ENCODE results near the gene ALOXE3.

Gene ALOXE3

GRCh38 chr17:8048236-8048635 is 70.1 kb downstream of the ALOXE3 start:
- DNase-seq (ENCODE audit: low read depth): no peak

DNA sequence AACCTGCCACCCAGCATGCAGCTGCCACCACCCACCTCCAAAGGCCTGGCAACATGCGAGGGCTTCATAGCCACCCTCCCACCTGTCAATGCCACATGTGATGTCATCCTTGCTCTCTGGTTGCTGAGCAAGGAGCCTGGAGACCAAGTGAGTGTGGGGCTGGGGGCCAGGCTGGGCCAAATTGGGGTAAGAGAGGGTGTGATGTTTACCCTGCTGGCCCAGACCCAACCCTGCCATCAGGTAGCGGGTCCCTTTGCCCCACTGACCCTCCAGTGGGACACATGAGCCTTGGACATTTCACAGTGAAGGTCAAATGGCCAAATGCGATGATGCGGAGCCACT is 70.6 kb downstream of the ALOXE3 start:
- no peak for DNase-seq (ENCODE audit: low read depth)

DNA sequence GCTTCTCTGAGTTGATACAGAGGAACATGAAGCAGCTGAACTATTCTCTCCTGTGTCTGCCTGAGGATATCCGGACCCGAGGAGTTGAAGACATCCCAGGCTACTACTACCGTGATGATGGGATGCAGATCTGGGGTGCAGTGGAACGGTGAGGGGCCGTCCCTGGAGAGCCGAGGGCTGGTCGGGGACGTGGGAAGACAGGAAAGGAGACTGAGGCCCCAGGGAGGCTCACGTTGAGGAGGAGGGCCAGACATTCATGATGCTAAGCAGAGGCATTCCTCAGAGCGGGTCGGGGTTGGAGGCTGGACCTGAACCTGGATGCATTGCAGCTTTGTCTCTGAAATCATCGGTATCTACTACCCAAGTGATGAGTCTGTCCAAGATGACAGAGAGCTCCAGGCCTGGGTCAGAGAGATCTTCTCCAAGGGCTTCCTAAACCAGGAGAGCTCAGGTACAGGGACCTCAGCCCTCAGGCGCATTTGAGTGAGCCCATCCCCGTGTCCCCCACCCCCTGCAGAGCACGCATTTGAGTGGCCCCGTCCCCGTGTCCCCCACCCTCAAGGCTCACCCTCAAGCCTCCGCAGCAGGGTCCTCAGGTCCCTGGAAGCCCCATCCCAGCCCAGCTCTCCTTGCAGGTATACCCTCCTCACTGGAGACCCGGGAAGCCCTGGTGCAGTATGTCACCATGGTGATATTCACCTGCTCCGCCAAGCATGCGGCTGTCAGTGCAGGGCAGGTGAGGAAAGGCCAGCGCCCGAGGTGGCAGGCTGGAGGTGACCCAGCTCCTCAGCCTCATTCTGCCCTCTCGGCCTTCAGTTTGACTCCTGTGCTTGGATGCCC is 71.2 kb downstream of the ALOXE3 start:
- DNase-seq (ENCODE audit: low read depth): no peak

DNA sequence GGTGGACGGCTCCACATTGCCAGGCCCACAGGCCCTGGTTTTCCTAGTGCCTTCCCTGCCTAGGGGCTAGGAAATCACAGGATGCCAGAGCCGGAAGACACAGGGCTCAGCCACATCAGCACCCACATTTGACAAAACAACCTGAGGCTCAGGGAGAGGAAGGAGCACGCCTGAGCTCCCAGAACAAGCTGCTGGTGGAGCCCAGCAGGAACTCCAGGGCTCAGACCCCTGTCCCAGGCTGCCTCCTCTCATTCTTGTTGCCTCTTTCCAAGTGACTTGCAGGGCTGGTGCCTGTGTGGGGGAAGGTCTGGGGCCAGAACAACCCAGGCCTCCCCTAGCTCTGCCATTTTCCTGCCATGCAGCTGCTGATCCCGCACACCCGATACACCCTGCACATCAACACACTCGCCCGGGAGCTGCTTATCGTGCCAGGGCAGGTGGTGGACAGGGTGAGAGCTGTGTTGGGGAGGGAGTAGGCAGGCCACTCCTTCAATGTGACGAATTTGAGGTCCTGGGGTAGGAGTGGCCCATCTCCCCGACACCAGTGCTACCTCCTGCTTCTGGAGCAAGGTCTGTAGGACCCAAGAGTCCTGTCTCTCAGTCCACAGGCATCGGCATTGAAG is 71.9 kb downstream of the ALOXE3 start:
- DNase-seq (ENCODE audit: low read depth): no peak
